ENCODE results near the gene APEH. TPM values are rescaled to one million over a fixed set of nuclear protein-coding genes. Genes with fewer than 3 reads are reported as not detected.

Gene APEH
- total and polyA plus RNA-seq, 3 donors from 2014 or later = 72.3 to 94.5 (median 76.7) TPM

DNA sequence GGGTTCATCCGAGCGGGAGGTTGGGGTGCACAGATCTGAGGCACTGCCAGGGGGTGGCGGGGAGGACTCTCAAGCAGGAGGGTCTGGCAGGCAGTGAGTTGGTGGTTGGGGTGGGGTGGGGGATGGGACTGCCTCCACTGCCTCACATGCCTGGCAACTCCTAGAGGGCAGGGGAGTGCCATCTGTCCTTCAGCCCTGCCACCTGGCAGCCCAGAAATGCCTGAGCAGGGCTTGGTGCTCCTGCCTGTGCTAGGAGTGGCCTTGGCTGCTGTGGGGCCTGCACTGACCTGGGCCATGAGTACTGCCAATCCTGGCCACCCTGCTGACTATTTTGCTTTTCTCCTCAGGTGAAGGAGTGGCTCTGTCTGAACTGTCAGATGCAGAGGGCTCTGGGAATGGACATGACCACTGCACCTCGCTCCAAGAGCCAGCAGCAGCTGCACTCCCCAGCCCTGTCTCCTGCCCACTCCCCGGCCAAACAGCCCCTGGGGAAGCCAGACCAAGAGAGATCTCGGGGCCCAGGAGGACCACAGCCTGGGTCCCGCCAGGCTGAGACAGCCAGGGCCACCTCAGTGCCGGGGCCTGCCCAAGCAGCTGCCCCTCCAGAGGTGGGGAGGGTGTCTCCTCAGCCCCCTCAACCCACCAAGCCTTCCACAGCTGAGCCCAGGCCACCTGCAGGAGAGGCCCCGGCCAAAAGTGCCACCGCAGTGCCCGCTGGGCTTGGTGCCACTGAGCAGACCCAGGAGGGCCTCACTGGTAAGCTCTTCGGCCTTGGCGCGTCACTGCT lies 32.0 kb upstream of the APEH start:
- H3K9me3 ChIP-seq = no peaks in the 10 kb centered on the region
- no peaks in the 10 kb centered on the region for H3K36me3 ChIP-seq (ENCODE audit: low read depth, missing control alignments)

DNA sequence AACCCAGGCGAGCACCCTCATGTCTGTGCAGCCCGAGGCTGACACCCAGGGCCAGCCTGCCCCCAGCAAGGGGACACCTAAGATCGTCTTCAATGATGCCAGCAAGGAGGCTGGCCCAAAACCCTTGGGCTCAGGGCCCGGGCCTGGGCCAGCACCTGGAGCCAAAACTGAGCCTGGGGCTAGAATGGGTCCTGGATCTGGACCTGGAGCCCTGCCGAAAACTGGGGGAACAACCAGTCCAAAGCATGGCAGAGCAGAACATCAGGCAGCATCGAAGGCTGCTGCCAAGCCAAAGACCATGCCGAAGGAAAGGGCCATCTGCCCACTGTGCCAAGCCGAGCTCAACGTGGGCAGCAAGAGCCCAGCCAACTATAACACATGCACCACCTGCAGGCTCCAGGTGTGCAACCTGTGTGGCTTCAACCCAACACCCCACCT lies 31.4 kb upstream of the APEH start:
- intact Hi-C loops (cut with DNase I; ENCODE audit: low total_unique reads) = no loop called here
- WGBS, 2 donors = 75 to 95% methylated on average over 5 to 9 of the region's 9 CpGs
- Histone ChIP-seq H3K4me3 (no peak overlapping the region), H3K36me3 (ENCODE audit: low read depth, missing control alignments) (no peaks in the 10 kb centered on the region), H3K4me1 (no peaks in the 10 kb centered on the region), H3K9me3 (no peaks in the 10 kb centered on the region), H3K27me3 (no peaks in the 10 kb centered on the region), H3K27ac (no peak overlapping the region)
- TF ChIP-seq, protein P1, sequence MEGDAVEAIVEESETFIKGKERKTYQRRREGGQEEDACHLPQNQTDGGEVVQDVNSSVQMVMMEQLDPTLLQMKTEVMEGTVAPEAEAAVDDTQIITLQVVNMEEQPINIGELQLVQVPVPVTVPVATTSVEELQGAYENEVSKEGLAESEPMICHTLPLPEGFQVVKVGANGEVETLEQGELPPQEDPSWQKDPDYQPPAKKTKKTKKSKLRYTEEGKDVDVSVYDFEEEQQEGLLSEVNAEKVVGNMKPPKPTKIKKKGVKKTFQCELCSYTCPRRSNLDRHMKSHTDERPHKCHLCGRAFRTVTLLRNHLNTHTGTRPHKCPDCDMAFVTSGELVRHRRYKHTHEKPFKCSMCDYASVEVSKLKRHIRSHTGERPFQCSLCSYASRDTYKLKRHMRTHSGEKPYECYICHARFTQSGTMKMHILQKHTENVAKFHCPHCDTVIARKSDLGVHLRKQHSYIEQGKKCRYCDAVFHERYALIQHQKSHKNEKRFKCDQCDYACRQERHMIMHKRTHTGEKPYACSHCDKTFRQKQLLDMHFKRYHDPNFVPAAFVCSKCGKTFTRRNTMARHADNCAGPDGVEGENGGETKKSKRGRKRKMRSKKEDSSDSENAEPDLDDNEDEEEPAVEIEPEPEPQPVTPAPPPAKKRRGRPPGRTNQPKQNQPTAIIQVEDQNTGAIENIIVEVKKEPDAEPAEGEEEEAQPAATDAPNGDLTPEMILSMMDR (IDR thresholded peaks at IDR 0.05) = no peak
- TF ChIP-seq POLR2A (IDR thresholded peaks at IDR 0.05) = no peak
- DNase-seq = no peak

More for the DNA sequence above, 32.0 kb upstream of the APEH start:
- TF ChIP-seq, protein P1 (IDR thresholded peaks at IDR 0.05) = no peak
- no peak for TF ChIP-seq POLR2A (IDR thresholded peaks at IDR 0.05)
- no peak for DNase-seq
- 87 to 94% methylated on average over 7 to 14 of the region's 14 CpGs for WGBS, 2 donors
- Histone ChIP-seq H3K4me1 (no peaks in the 10 kb centered on the region), H3K4me3 (no peak overlapping the region), H3K27ac (no peak overlapping the region), H3K27me3 (no peaks in the 10 kb centered on the region)
- intact Hi-C loops (cut with DNase I; ENCODE audit: low total_unique reads) = no loop called here

DNA sequence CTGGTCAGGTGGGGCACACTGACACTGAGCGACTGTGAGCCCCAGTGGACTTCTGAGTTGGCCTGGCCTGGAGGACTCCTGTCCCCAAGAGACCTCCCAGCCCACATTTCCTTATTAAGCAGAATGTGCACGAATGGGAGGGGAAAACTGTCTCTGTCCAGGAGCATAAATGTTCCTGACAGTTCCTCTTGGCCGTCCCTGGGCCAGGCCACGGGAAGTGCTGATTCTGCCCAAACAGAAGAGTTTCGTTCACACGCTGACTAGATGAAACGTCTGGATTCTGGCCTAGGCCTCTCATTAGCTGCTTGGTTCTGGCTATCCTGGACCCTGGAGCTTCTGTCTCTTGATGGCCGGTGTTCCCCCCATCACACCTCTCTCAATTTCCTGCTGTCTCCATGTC lies 29.5 kb upstream of the APEH start:
- TF ChIP-seq POLR2A (IDR thresholded peaks at IDR 0.05) = no peak
- TF ChIP-seq, protein P1 (IDR thresholded peaks at IDR 0.05) = no peak
- H3K4me1 ChIP-seq = no peaks in the 10 kb centered on the region
- no peak overlapping the region for H3K4me3 ChIP-seq
- no peak for DNase-seq
- no peaks in the 10 kb centered on the region for H3K36me3 ChIP-seq (ENCODE audit: low read depth, missing control alignments)
- intact Hi-C loops (cut with DNase I; ENCODE audit: low total_unique reads) = no loop called here
- no peaks in the 10 kb centered on the region for H3K9me3 ChIP-seq
- 81 to 86% methylated on average over 7 to 8 of the region's 8 CpGs for WGBS, 2 donors
- no peaks in the 10 kb centered on the region for H3K27me3 ChIP-seq
- no peak overlapping the region for H3K27ac ChIP-seq

GRCh38 chr3:49646236-49646635 lies 27.9 kb upstream of the APEH start:
- no peak overlapping the region for H3K4me3 ChIP-seq
- H3K4me1 ChIP-seq = no peaks in the 10 kb centered on the region
- H3K27me3 ChIP-seq = no peaks in the 10 kb centered on the region
- H3K9me3 ChIP-seq = no peaks in the 10 kb centered on the region
- TF ChIP-seq POLR2A (IDR thresholded peaks at IDR 0.05) = no peak
- TF ChIP-seq, protein P1 (IDR thresholded peaks at IDR 0.05) = no peak
- intact Hi-C loops (cut with DNase I; ENCODE audit: low total_unique reads) = no loop called here
- 85 to 87% methylated on average over 3 of the region's 3 CpGs for WGBS, 2 donors
- H3K27ac ChIP-seq = no peak overlapping the region
- DNase-seq = no peak
- H3K36me3 ChIP-seq (ENCODE audit: low read depth, missing control alignments) = no peaks in the 10 kb centered on the region

DNA sequence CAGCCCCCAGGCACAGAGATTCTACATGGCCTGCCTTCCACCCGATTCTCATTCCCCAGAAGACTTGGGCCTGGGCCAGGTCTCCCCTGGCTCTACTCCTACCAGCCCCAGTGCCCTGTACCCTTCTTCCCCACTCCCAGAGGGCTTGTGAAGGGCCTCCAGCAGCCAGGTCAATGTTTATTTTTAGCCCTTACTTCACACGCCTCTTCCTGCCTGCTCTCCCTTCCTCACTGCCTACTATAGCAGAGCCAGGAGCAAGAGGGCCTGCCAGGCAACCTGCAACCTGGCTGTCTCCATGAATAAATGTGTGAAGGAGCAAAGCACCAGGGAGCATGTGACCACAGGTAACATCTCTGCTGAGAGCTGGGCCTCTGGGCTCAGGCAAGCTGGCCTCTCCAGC lies 26.4 kb upstream of the APEH start:
- WGBS, 2 donors = 77 to 88% methylated on average over 2 of the region's 2 CpGs
- H3K4me3 ChIP-seq = no peak overlapping the region
- H3K4me1 ChIP-seq = no peaks in the 10 kb centered on the region
- H3K27ac ChIP-seq = no peak overlapping the region
- H3K9me3 ChIP-seq = no peaks in the 10 kb centered on the region
- DNase-seq = no peak
- H3K36me3 ChIP-seq (ENCODE audit: low read depth, missing control alignments) = no peaks in the 10 kb centered on the region
- intact Hi-C loops (cut with DNase I; ENCODE audit: low total_unique reads) = no loop called here
- TF ChIP-seq, protein P1 (IDR thresholded peaks at IDR 0.05) = no peak
- TF ChIP-seq POLR2A (IDR thresholded peaks at IDR 0.05) = no peak
- H3K27me3 ChIP-seq = no peaks in the 10 kb centered on the region

Data from testis (tissue), 3 donors.